Activated effector memory CD4-positive, alpha-beta T cell treated with anti-CD3 and anti-CD28 coated beads, Interleukin-2, amount 50 U/mL, for 16 hours (primary cell): ENCODE results near the gene CNKSR3.

Source experiments
- DNase-seq: peaks from one replicate; pipeline ENCODE4 v3.0.0-alpha.2; 2020

Gene CNKSR3

DNA sequence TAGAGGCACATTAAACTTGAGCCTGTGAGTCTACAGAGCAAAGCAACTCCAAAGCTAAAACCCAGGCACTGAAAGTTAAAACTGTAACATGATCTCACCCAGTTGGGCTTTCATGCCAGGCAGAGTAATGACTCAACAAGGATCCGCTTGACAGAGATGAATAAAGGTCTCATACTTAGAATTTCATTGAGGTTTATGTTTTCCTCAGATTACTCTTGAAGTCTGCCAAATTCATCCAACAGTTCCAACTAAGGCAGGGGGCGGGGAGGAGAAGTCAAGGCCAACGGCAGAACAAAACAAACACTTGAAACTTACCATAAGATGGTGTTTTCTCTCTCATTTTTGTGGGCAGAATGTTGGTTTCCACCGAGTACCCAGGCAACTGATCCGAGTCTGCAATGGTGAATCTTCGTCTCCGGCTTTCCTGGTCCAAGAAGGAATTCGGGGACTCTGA, 99.8 kb downstream of the CNKSR3 start:
- no peak for DNase-seq

DNA sequence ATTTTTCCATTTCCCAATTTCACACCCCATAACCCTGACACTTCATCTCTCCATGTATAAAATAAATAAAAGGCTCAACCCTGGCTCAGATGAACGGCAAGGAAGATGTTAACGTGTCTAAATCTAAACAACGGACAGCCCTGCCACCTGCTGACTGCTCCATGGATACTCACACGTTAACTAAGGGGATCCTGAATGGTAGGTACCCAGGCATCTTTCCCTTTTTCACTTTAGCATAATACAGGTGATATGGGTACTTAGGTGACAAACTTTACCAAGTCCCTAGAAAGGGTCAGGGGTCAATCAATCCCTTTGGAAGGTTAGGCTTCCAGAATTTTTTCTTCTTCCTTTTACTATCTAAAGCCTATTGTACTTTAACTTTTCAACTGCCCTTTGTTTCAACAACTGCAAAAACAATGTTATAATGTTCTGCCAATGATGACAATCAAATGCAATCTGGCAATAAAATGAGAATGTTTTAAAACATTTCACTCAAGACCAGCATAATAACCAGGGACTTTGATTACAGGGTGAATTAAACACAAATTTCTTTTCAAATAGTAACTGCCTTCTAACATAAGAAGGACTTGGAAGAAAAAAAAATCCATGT, 101.5 kb downstream of the CNKSR3 start:
- no peak for DNase-seq

DNA sequence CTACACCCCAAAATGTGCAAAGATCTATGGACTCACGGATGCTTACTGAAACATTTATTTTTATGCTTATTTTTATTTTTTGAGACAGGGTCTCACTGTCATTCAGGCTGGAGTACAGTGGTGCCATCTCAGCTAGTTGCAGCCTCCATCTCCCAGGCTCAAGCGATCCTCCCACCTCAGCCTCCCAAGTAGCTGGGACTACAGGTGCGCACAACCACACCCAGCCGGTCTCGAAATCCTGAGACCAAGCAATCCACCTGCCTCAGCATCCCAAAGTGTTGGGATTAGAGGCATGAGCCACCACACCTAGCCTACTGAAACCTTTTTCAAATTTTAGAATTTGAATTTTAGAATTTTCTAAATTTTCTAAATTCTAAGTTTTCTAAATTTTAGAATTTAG, 103.0 kb downstream of the CNKSR3 start:
- no peak for DNase-seq

- no peak for DNase-seq
These were observed 103.6 kb downstream of the CNKSR3 start for GRCh38 chr6:154406869-154407268.

DNA sequence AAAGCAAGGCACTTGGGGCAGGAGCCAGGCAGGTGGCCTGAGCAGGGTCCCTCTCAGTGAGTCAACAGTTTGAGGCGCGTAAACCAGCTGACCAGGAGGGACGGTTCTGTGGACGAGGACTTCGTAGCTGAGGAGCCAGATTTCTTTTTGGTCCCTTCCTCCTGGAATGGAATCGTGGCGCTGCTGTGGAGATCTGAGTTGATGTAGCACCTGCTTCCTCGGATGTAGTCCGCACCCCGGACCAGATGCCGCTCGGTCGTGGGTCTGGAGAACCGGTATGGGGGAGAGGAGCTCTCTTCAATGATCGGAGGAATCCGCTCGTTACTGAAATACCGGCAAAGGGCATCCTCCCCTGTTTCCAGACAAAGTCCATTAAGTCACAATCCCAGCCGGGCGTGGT, 104.2 kb downstream of the CNKSR3 start:
- DNase-seq = no peak

DNA sequence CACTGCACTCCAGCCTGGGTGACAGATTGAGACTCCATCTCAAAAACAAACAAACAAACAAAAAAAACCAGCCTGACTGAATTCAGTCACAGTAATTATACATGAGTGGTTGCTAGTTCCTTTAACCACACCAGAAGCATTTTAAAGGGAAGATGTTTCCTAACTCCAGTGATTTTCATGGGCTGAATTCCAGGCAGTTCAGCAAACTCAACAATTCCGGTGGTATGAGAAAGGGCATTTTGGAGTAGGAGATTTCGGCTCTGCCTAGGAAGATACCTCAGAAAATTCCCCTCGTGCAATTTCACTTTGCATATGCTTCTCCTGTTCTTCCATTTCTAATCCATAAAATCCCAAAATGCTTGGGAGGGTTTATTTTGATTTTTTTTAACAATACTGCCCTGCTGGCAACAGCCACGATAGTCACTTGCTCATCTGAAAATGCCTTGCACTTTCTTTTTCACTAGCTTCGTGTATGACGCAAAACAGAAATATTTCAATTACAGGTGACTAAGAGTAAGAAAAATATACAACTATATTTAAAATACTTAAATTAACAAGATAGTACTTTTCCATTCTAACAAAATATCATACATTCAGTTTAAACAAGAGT, 105.6 kb downstream of the CNKSR3 start:
- no peak for DNase-seq

GRCh38 chr6:154403788-154404187, 106.7 kb downstream of the CNKSR3 start:
- DNase-seq = no peak

DNA sequence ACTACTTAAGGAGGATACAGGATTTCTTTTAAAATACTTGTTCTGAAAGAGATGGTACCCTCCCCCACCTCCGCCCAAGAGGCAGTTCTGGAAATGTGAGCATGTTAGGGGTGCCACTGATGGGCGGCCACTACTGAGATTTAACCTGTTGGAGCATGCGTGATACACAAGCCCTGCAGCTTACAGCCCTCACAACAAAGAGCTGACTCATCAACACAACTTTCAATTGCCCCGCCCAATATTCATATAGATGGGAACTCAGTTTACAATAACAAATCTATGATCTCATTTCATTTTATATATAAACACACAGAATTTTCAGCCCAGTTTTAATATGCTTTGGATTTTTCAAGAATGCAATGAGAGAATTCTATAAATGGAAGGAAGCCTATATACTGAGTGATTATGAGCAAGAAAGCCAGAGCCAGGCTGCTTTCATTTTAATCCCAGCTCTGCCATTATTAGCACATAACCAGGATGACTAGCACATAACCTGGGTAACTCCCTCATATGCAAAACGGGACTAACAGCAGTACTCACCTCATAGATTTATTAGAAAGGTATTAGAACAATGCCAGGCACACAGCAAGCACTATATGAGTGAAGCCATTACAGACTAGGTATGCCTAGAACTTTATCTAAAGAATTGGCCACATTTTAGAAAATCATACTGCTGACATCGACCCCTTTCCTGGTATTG, 108.3 kb downstream of the CNKSR3 start:
- DNase-seq = no peak

GRCh38 chr6:154399097-154399496, 111.4 kb downstream of the CNKSR3 start:
- DNase-seq = no peak

DNA sequence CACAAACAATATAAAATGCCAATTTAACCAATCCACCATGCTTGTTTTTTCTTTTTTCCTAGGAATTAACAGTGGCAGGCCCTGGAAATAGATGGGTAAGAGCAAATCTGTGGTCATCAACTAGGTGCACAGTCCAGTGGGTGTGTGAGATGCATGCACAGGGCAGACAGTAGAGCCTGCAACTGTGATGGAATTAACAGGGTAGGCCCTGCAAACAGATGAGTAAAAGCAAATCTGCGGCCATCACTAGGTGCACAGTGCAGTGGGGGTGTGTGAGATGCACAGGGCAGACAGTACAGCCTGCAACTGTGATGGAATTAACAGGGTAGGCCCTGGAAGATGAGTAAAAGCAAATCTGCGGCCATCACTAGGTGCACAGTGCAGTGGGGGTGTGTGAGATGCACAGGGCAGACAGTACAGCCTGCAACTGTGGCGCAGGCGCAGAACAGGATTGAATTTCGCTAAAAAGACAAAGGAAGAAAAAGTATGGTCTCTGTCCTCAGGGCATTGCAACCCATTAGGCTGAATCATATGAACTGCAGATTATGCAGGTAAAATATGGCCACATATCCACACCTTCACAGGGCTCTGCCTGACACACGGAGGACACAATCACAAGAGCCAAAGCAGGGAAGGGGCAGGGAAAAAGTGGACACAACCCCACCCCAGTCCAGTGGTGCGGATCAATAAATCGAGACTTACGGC, 112.8 kb downstream of the CNKSR3 start:
- no peak for DNase-seq

- DNase-seq = no peak
These were observed 114.6 kb downstream of the CNKSR3 start for GRCh38 chr6:154395878-154396277.

DNA sequence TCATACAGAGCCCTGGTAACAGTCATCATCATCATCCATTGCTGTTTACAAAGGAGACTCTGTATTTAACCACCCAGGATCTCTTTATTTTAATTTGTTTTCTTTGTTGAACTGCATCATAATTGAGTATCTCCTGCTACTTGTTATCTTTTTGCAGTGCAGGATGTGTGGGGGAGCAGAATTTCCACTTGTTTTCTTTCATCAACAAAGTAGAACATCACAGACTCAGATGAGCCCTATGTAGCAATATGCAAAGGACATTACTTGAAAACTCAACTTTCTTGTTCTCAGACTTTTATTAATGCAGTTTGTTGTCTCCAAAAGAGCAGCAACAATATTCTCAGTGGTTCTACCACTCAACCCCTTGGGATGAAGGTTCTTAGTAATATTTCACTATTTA, 115.2 kb downstream of the CNKSR3 start:
- DNase-seq = no peak

GRCh38 chr6:154394571-154394970, 115.9 kb downstream of the CNKSR3 start:
- DNase-seq = no peak

- DNase-seq = no peak
These were observed 120.5 kb downstream of the CNKSR3 start for GRCh38 chr6:154390034-154390433.

DNA sequence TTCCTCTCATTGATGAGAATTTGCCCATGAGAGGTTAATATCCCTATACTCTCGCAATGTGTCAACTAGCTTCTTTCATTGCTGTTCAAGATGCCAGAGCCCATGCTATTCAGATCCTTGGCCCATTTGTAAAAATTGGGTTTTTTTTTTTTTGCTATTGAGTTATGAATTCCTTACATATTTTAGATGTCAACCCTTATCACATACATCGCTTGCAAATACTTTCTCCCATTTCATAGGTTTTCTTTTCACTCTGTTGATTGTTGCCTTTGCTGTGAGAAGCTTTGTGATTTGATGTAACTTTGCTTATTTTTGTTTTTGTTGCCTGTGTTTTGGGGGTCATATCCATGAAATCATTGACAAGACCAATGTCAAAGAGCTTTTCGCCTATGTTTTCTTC, 121.7 kb downstream of the CNKSR3 start:
- DNase-seq = no peak

- DNase-seq = no peak
These were observed 123.4 kb downstream of the CNKSR3 start for GRCh38 chr6:154386848-154387717.

- DNase-seq = no peak
These were observed 126.3 kb downstream of the CNKSR3 start for GRCh38 chr6:154384191-154384590.

GRCh38 chr6:154383273-154383672, 127.2 kb downstream of the CNKSR3 start:
- DNase-seq = no peak

DNA sequence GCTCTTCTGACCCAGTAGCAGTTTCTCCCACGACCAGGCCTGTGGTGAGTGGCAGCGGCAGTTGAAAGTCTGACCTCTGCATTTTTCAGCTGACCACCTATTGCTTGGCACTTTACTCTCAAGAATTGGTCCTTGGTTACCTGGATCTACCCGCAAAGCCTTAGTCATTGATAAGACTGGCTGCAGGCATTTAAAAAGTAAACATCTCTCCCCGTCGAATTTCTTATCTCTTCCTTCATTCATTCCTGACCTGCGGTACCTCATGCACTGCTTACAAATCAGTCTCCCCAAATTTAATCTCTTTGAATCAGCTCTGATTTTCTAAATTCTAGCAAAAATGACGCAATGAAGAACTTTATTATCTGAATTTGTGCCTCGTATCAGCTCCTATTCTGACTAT, 127.7 kb downstream of the CNKSR3 start:
- DNase-seq = no peak

GRCh38 chr6:154381548-154381947, 128.9 kb downstream of the CNKSR3 start:
- DNase-seq = no peak

- no peak for DNase-seq
These were observed 129.7 kb downstream of the CNKSR3 start for GRCh38 chr6:154380741-154381140.

DNA sequence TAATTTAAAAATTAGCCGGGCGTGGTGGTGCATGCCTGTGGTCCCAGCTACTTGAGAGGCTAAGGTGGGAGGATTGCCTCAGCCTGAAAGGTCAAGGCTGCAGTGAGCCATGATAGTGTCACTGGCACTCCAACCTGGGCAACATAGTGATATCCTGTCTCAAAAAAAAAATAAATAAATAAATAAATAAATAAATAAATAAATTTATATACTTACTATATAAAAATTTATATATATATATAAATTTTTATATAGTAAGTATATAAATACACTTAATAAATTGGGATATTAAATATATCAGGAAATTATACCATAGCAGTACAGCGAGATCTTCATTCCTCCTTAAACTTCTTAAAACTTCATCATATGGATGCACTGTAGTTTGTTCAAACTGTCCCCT, 130.9 kb downstream of the CNKSR3 start:
- no peak for DNase-seq

- no peak for DNase-seq
These were observed 132.0 kb downstream of the CNKSR3 start for GRCh38 chr6:154378518-154378917.
